Heart left ventricle (tissue), 16 donors: ENCODE results near the gene TARDBP. TPM values are rescaled to one million over a fixed set of nuclear protein-coding genes. Genes with fewer than 3 reads are reported as not detected.

Source experiments
- ATAC-seq, 4 donors: fragments of 200-7000 bp; cut with Tn5 transposase; one replicate each; pipeline ENCODE4 v1.9.1; 2020 to 2022; ENCODE audit warnings: moderate library complexity in 4 of 4, mild to moderate bottlenecking in 3 of 4, moderate number of reproducible peaks in 1 of 4
- DNase-seq, 5 donors: peaks; one replicate each; pipeline ENCODE4 v3.0.0-alpha.2; 2020
- H3K27ac ChIP-seq, 12 donors: fragments of 200-600 bp; sonication (generic) in 4 of 12; one replicate each; pipeline versions ENCODE4 v1.5.0 to v1.8.0; 2016 to 2022; ENCODE audit warnings: mild to moderate bottlenecking in 2 of 12
- H3K27me3 ChIP-seq, 9 donors: fragments of 200-600 bp; sonication (generic) in 2 of 9; one replicate each; pipeline versions ENCODE4 v1.5.1 to v1.8.0; 2016 to 2022; ENCODE audit warnings: mild to moderate bottlenecking in 3 of 9
- H3K36me3 ChIP-seq, 9 donors: fragments of 200-600 bp; sonication (generic) in 2 of 9; one replicate each; pipeline versions ENCODE4 v1.5.0 to v1.8.0; 2018 to 2022; ENCODE audit warnings: mild to moderate bottlenecking in 2 of 9
- H3K4me1 ChIP-seq, 12 donors: fragments of 200-600 bp; sonication (generic) in 4 of 12; one replicate each; pipeline versions ENCODE4 v1.5.0 to v1.8.0; 2016 to 2022; ENCODE audit warnings: mild to moderate bottlenecking in 3 of 12
- H3K4me3 ChIP-seq, 12 donors: fragments of 200-600 bp; sonication (generic) in 4 of 12; one replicate each; pipeline versions ENCODE4 v1.5.0 to v1.8.0; 2017 to 2022; ENCODE audit warnings: mild to moderate bottlenecking in 9 of 12, moderate library complexity in 4 of 12
- H3K9me3 ChIP-seq, 12 donors: fragments of 200-600 bp; sonication (generic) in 4 of 12; one replicate each; pipeline versions ENCODE4 v1.5.0 to v1.8.0; 2016 to 2022; ENCODE audit warnings: mild to moderate bottlenecking in 1 of 12
- CTCF ChIP-seq, 12 donors: fragments of 200-600 bp; sonication (generic) in 4 of 12; IDR thresholded peaks; one replicate each; pipeline versions ENCODE4 v1.5.0 to v1.8.0; 2018 to 2022; ENCODE audit warnings: antibody characterized with exemption in 12 of 12, mild to moderate bottlenecking in 5 of 12
- POLR2A ChIP-seq, 2 donors: fragments of 450-650 bp; IDR thresholded peaks; one replicate each; pipeline ENCODE4 v1.6.1; 2017; ENCODE audit warnings: antibody characterized with exemption in 2 of 2, mild to moderate bottlenecking in 2 of 2, moderate library complexity in 2 of 2
- WGBS, 4 donors: extraction: QIAGEN DNeasy Blood & Tissue Kit in 2 of 4; methylation state at CpG; one replicate each; pipeline versions ENCODE4 v1.1.5 to v1.1.7; 2013 to 2018; 5-methylcytosine and 5-hydroxymethylcytosine counted together
- intact Hi-C, 10 donors: fragments of 100-400 bp; cut with DNase I; formaldehyde crosslinking; loops; one replicate each; pipeline versions ENCODE4 v1.11.1 to v1.14.2; 2022
- polyA plus RNA-seq, 2 donors: library from polyadenylated mRNA; stranded (reverse); fragments of 200-250 nt; gene quantifications; one replicate each; pipeline ENCODE4 v1.2.3, GENCODE V29; 2013
- total RNA-seq, 9 donors: library from RNA; depleted of rRNA in 2 of 9; stranded (reverse); fragments of >200 nt in 2 of 9; fragmentation: NEBNext Ultra II Directional in 3 of 9; extraction: Animal tissue kit (Norgen Biotek cat#: 25700) in 3 of 9; gene quantifications; one replicate each; pipeline versions ENCODE4 v1.1.0 to v1.2.4, GENCODE V29; 2016 to 2023
- donor health status: ischemic (EF 13 %, LVEDD 7.1; RV severe dilation, severe dysfunction).
- donor health status: healthy with polysubstance abuse.
- donor health status: DM: no; HTN: yes; CAD: no.
- donor health status: DM: no; HTN: no; CAD: no.
- donor health status: ischemic (EF 25% LVEDD 6.9; RV normal size, moderate dysfunction).
- donor health status: ischemic (EF 25% LVEDD 5.7; RV mildly dilated, moderate dysfunction).
- donor health status: healthy.
- donor health status: DM: yes; HTN: yes; CAD: no.
- donor health status: ischemic (EF 35%, LVEDD 5.7; RV mildly dilated, moderate dysfunction).
- donor health status: nonischemic (EF 11% LVEDD 7.7; RV severe dilation, severe dysfunction).
- donor health status: DM: yes; HTN: yes; CAD: no.
- donor health status: PGD.
- donor health status: ischemic (EF 29% LVEDD 5.4; RV normal size, mild dysfunction).
- donor health status: nonischemic (EF 23%, LVEDD 6.1; RV moderate dilation, normal function).

The TARDBP gene
- total and polyA plus RNA-seq, 11 donors, result 66.3 to 138 (median 103) TPM

DNA sequence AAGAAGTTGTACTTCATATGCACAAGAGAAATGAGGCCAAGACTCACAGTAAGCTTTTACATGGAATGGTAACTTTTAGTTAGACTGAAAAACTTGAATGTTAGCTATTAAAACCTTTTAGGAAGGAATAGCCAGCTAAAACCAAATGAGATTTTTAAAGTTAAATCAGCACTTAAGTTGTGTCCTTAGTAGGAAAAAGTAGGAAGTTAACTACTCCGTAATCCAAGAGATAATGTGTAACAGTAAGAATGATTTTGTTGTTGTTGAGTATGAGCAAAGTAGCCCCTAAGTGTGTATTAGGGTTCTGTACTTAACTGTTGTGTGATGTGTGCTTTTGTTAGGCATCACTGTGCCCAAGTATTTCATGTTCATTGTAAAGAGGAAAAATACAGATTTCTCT is 13.2 kb downstream of the TARDBP start:
- TF ChIP-seq POLR2A (IDR thresholded peaks at IDR 0.05) (no peak), CTCF (IDR thresholded peaks at IDR 0.05) (no peak)
- H3K4me3 ChIP-seq, result no peak overlapping the region
- no peak overlapping the region for H3K27ac ChIP-seq
- intact Hi-C loops, result no loop called here
- H3K9me3 ChIP-seq, result no peaks in the 10 kb centered on the region
- DNase-seq (no peak), ATAC-seq (no peak)
- no peaks in the 10 kb centered on the region for H3K4me1 ChIP-seq
- WGBS, 4 donors, result 88 to 95% (median 93%) methylated on average over 1 of the region's 1 CpG
- peaks cover 5 to 92% (median 81%) of the 10 kb centered on the region in 9 donors for H3K36me3 ChIP-seq
- no peaks in the 10 kb centered on the region for H3K27me3 ChIP-seq

GRCh38 chr1:11026052-11026451 is 13.6 kb downstream of the TARDBP start:
- TF ChIP-seq CTCF (IDR thresholded peaks at IDR 0.05), result no peak
- no peak for TF ChIP-seq POLR2A (IDR thresholded peaks at IDR 0.05)
- Histone ChIP-seq H3K4me1 (no peaks in the 10 kb centered on the region), H3K36me3 (peaks cover 5 to 92% (median 78%) of the 10 kb centered on the region in 9 donors), H3K27ac (no peak overlapping the region), H3K27me3 (no peaks in the 10 kb centered on the region), H3K4me3 (no peak overlapping the region), H3K9me3 (no peaks in the 10 kb centered on the region)
- 77 to 88% (median 84%) methylated on average over 1 of the region's 1 CpG for WGBS, 4 donors
- intact Hi-C loops, result no loop called here
- DNase-seq (no peak), ATAC-seq (no peak)

GRCh38 chr1:11026903-11027302 is 14.4 kb downstream of the TARDBP start:
- H3K9me3 ChIP-seq, result no peaks in the 10 kb centered on the region
- no peaks in the 10 kb centered on the region for H3K4me1 ChIP-seq
- H3K4me3 ChIP-seq, result no peak overlapping the region
- H3K36me3 ChIP-seq, result peaks cover 5 to 84% (median 70%) of the 10 kb centered on the region in 9 donors
- DNase-seq, result no peak
- TF ChIP-seq CTCF (IDR thresholded peaks at IDR 0.05), result no peak
- no peak for TF ChIP-seq POLR2A (IDR thresholded peaks at IDR 0.05)
- no peak overlapping the region for H3K27ac ChIP-seq
- WGBS, 4 donors, result 89 to 94% (median 93%) methylated on average over 5 of the region's 5 CpGs
- no peak for ATAC-seq
- H3K27me3 ChIP-seq, result no peaks in the 10 kb centered on the region
- intact Hi-C loops, result no loop called here

GRCh38 chr1:11027316-11027715 is 14.9 kb downstream of the TARDBP start:
- H3K27ac ChIP-seq, result no peak overlapping the region
- H3K4me1 ChIP-seq, result no peaks in the 10 kb centered on the region
- H3K4me3 ChIP-seq, result no peak overlapping the region
- no peak for DNase-seq
- no peaks in the 10 kb centered on the region for H3K9me3 ChIP-seq
- intact Hi-C loops, result no loop called here
- no peak for ATAC-seq
- TF ChIP-seq CTCF (IDR thresholded peaks at IDR 0.05) (no peak), POLR2A (IDR thresholded peaks at IDR 0.05) (no peak)
- H3K27me3 ChIP-seq, result no peaks in the 10 kb centered on the region
- H3K36me3 ChIP-seq, result peaks cover 5 to 80% (median 66%) of the 10 kb centered on the region in 9 donors
- WGBS, 4 donors, result 74 to 77% (median 76%) methylated on average over 6 of the region's 6 CpGs
